HG03175 (cell line): Measurements from ENCODE around the gene ANKRD6.
A peak's percentile ranks its signal among the peaks of the same experiment; 100 is the strongest.

Source experiments
- ATAC-seq: cut with Tn5 transposase; IDR thresholded peaks from one replicate; pipeline ENCODE4 v1.9.1; 2021; ENCODE audit warnings: mild to moderate bottlenecking, moderate library complexity; ENCODE audit not compliant: unreplicated experiment

ANKRD6 gene

DNA sequence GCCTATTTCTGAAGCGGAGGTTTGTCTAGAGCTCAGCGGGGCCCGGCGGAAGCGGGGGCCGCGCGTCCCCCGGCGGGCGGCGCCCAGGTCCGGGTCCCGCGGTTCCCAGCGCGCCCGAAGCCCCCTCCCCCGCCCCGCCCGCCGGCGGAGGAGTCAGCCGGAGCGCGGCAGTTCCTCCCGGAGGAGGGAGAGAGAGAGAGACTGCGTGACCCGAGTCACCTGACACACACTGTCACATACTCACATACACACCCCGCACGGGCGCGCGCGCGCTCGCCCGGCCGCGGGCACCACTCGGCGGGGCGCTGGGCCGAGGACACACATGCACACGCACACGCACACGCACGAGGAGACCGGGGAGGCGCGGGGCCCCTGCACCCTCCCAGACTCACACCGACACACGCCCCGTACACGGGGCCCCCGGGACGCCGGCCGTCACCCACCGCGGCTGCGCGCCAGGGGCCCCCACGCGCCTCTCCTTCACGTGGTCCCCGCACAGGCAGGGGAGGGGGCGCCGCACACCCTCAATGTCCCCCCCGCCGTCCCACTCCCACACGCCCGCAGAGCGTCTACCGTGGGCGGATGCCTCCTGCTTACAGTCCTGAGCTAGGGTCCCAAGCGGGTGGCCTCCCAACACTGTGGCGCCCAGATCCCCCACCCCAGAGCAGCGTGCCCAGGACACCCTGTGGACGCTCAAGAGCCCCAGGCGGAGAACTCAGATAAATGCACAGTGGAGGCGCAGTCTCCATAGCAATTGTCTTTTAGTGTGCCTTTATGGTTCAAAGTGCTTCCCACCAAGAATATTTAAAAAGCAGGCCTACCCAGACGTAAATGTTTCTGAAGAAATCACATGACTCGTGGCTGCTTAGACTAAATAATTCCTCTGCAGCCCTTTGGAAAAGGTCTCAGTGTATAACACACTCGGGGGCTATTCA lies 20.6 kb upstream of the ANKRD6 start, which contains the start of gene RRAGD:
Gene RRAGD (minus strand): TSS at position 203 of the 935 bp plus-strand sequence. CDS start 280 bp downstream, outside the sequence.
- peak; percentile 74 for ATAC-seq

DNA sequence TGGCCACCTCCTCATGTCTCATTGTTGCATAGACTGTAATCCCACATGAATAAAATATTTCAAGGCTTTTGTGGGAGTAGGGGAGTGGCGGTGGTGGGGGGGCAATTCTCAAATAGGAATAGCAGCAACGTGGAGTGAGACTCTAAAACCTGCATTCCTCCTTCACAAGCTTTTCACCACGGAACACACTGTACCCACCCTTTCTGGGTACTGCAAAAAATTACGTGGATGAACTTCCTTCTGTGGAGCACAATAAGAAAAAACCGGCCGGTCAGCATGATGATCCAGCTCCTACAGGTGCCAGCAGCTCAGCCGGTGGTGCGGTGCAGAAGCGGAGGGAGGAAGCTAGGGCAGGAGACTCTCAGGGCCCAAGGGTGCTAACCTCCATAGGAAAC lies 19.9 kb upstream of the ANKRD6 start:
- no peak for ATAC-seq

DNA sequence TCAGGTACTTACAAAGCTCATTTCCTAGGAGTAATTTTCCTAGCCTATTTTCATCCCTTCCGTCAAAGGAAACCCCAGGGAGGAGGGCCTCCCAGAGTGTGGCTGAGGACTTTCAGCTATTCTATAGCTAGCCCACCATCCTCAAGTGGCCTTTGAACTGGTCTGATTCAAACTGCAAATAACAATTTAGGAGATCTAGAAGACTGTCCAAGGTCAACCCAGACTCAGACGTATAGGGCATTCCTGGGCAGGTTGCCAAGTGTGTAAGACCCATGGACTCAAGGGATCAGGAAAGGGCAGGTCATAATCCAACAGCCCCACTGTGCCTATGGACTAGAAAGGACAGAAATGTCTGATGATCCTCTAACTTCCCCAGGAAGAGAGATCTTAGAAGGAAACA lies 18.7 kb upstream of the ANKRD6 start:
- no peak for ATAC-seq

DNA sequence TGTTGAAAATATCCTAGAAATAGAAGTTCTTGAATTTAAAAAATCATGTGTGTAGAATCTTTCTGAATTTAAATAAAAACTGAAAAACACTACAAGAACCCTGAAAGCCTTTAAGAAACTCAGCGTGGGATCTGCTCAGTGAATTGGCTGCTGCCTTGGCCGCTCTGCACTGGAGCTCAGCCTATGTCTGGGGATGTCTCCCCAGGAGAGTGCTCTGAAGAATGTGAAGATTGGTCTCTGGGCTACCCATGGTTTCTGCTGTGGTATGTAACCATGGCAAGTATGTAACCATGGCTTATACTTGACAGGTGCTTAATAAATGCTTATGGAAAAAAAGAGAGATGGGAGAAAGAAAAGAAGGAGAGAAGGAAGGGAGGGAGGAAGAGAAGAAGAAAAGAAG lies 17.8 kb upstream of the ANKRD6 start:
- ATAC-seq = no peak

DNA sequence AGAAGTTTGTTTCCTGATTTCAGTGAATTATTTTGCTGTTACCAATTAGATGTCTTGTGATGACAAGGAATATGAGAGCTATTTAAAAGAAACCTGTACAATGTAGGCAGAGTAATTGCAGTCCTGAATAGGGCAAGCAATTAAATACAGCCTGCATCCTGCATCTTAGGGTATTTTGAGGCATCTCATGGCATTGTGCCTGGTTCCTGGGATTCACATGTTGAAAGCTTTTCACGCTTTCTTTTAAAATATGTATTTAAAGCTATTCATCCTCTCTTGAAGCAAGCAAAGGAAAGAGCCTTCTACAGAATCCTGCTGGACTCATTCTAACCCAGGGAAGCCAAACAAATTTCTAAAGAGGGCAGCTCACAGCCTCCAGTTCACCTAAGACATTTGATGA lies 16.2 kb upstream of the ANKRD6 start:
- no peak for ATAC-seq

DNA sequence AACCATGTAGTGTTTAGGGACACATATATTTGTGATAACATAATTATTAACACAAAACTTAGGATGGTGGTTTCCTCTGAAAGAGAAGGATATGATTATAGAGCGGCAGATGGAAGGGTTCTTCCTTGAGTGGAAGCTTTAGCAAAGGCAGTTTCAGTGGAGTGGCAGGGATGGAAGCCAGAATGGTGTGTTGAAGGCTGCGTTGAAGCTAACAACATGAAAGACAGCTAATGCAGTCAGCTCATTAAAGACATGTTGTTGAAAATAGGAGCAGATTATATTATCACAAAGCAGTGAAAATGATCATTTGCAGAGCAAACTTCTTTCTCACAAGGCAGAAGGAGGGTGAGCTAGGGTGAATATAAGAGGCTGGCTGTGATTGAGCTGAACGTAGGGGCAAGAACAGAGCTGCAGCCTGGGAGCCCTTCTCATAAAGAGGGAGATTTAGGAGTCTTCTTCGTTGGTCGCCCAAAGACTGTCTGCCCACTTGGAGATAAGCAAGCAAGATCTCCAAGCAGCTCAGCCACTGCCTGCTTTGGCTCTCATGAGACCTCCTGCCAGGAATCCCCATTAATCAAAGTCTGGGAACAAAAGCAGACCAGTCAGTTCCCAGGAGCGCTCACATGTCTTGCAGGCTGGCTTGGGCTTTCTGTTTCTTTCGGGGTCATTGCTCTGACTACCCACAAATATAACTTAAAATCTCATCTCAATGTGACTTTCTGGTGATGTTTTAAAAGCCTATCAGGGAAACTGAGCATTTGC lies 2.6 kb upstream of the ANKRD6 start:
- ATAC-seq = no peak

DNA sequence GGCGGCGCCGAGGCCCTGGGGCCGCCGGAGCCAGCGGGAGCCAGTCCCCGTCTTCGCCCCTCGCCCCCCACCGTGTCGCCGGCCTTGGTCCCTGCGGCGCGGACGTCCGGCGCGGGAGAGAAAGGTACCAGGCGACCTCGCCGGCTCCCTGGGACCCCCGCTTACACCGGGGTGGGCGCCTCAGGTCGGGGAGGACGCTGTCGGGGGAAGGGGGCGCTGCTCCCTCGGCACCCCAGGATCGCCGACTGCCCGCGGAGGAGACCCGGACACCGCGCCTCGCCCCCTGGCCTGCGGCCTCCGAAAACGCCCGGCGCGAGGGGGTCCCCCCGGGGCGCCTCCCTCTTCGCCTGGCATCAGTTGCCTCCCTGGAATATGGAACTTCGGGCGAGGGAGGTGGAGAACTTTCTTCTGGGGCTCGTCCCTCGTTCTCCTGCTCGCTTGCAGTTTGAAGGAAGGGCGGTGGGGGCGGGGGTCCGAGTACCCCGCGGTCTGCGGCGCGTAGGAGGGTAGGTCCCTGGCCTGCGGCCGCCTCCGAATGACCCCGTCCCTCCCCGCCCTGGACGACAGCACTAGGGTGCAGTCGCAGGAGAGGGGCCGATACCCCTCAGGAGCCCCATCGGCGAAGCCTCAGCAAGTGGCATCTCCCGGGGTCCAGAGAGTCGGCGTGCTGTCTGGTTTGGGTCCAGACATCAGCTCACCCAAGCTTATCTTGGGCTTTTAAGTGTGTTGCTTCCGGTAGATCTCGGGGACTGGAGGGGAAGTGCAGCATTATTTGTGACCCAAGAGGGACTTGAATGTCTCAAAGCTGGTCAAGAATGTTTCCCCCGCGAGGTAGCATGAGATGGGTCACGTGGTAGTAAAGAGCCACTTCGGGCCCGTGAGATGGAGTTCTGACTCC lies 549 bp downstream of the ANKRD6 start:
- peak; percentile 40 for ATAC-seq

DNA sequence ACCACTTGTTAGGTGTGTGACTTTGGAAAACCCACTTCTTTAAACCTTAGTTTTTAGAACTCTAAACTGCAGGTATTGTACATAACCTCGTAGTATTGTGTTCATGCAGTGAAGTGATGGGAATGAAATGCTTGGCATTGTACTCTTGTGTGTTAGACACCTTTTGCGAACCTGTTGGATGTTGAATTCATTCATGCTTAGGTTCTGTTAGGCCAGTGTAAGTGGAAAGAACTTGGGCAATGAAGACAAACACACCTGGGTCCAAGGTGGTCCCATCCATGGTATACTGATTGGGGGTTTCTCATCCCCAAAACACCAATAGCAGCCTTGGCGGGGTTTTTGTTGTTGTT lies 1.2 kb downstream of the ANKRD6 start:
- ATAC-seq = no peak

DNA sequence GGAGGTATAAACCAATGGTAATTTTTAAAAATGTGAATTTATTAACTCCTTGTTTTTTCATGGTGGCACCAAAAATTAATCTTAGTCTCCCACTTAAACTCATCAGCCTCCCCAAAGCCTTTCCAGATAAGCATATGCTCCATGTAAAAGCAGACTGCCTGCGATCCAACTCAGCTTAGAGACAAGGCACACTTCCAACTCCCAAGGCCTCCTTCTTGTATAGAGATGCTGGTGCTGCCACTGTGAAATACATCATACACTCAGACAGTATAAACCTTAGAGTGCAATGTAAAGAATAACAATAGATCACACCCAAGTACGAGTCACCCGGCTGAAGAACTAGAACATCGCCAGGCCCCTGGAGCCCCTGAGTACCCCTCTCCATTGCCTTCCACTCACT lies 2.0 kb downstream of the ANKRD6 start:
- no peak for ATAC-seq

DNA sequence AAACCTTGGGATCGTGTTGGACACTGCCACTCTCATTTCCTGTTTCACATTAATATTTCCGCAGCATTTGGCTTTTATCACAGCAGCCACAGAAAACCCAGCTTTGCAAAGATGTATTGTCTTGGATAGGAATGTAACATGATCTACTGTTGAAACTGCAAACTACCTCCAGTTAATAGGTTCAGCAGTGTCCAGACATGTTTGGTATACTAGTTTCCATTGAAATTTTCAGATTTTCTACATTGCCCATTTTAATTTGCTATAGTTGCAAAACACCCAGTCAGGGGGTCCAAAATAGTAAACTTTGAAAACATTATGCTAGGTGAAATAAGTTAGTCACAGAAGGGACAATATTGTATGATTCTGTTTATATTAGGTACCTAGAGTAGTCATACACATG lies 3.3 kb downstream of the ANKRD6 start:
- ATAC-seq = no peak

DNA sequence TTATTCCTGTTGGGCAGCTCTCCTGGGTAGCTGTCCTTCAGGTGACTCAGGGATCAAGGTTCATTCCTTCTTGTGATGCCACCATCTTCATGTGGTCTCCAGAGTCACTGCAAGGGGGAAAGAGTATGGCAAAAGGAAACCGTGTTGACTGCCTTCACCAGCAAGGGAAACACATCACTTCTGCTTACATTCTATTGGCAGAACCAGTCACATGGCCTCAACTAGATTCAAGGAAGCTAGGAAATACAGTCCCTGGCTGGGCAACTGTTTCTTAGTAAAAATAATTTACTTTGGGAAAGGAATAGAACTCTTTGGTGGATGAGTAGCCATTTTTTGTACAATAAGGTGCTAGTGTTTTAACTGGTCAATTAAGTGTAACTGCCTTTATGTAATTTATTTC lies 5.3 kb downstream of the ANKRD6 start:
- ATAC-seq = no peak

DNA sequence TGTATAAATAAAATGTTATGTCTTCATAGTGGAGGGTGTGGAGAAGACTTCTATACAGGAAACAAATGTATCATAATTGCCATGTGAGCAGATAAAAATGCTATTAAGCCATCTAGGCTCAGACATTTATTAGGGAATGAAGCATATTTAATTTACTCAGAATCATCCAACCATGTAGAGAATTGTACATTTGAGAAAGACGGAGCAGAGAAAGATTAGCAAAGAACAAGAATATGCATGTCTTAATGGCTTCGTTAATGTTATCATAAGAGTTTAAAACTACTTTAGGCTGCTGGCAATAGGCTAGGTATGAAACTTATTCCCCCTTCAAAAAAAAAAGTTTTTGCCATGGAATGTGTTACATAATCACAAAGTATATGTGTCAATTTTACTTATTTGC lies 6.1 kb downstream of the ANKRD6 start:
- ATAC-seq = no peak

DNA sequence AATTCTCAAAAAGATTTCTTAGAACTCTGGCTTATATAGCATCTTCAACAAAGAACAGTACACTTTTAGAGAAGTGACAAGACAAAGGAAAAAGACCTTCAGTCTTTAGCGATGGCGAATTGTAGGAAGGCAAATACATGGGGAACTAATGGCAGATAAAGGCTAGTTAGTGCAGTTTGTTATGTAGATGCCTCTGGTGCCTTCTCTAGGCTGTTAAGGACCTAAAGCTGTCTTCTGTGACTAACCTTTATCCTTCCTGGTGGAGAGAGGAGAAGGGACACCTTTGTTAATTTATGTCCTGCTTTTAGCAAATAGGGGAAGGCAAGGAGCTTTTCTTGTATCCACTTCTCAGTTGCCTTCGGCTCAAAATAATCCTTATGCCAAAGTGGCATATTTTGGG lies 7.2 kb downstream of the ANKRD6 start:
- ATAC-seq = no peak

DNA sequence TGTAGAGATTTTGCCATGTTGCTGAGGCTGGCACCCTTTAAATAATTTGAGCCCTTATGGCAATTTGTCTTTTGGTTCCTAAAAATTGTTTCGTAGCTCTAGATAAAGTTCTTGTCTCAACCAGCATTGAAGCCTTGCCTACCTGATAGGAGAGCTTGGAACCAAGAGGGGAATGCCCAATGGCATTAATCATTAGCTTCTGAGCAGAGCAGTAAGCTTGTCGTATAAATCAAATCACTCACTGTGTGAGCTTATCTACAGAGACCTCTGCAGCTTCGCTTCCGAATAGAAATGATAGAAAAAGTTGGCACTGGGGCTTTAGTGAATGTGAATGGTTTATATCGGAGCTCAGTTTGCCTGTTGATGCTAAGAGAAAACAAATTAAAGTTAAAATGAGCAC lies 10.7 kb downstream of the ANKRD6 start:
- no peak for ATAC-seq

DNA sequence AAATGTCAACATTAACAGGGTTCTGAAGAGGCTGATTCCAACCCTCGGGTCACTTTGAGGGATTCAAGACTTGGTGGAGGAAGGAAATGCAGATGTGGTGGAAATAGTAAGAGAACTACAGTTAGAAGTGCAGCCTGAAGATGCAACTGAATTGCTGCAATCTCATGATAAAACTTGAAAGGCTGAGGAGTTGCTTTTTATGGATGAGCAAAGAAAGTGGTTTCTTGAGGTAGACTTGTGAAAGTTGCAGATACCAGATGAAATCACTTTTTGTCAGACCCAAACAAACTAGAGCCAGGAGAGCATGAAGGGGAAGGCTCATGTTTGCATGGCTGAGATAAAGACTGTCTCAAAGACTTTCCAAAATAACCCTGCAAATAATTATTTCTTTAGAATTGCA lies 16.2 kb downstream of the ANKRD6 start:
- no peak for ATAC-seq

DNA sequence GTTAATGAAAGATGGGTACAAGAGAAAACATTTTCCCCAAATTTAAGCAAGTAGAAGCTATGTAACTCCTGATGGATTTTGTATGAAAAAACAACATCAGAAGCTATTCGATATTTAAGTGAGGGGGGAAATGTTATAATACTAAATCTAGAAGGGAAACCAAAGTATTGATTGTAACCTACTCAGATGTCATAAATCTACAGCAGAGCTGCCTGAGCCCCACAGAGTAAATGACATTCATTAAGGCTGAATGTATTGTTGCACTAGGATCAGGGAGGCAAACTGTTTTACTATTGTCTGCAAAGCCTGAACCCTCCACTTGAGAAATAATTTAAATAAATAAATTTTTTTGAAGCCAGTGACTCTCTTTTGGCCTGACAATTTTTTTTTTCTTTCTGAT lies 19.3 kb downstream of the ANKRD6 start:
- no peak for ATAC-seq

DNA sequence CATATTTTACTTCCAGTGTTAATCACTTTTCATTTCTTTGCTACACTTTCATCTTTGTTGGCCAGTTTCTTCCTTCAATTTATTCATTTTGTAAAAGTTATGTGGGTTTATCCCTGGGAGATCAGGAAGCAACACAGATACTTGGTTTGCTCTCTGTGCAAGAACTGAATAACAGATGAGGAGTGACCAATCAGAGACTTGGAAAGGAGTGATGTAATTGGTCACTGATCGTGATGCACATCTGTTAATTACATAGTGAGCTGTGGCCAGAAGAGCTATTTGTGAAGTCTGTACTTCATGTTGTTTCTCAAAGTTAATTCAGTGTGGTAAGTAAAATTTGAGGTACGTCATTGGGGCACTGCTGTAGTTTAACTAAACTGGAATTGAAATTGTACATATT lies 21.3 kb downstream of the ANKRD6 start:
- ATAC-seq = no peak

DNA sequence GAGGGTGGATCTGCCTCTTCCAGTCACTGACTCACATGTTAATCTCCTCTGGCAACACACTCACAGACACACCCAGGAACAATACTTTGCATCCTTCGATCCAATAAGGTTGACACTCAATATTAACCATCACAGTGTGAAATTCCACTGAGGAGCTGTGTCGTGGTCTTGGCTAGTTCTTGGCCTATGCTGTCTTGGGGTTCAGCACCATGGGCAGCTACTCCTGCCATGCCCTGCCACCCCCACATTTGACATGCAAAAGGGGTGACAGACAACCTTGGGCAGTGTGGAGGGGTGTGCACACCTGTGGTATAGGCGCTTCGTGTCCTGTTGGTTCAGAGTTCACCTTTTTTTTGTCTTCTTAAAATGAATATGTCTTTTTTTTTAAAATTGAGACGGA lies 25.8 kb downstream of the ANKRD6 start:
- no peak for ATAC-seq

DNA sequence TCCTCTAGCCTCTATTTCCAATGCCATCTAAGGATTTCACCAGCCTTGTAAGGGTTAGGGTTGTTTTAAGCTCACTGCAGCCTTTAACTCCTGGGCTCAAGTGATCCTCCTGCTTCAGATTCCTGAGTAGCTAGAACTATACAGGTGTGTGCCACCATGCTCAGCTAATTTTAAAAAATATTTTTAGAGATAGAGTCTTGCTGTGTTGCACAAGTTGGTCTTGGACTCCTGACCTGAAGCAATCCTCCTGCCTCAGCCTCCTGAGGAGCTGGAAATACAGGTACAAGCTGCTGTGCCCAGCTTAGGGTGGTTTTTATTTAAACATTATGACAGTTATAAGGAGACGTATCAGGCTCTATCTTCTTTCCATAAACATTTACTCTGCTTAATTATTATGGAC lies 26.5 kb downstream of the ANKRD6 start:
- no peak for ATAC-seq

DNA sequence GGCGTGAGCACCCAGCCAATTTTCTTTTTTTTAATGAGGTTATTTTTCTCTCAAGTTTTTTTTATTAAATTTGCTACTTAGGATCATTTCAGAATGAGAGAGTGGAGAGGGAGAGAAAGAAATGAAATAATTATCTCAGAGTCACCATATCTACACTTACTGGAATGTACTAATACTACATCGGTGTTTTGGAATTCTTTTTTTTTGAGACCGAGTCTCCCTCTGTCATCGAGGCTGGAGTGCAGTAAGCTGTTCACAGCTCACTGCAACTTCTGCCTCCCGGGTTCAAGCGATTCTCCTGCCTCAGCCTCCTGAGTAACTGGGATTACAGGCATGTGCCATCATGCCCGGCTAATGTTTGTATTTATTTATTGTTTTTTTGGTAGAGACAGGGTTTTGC lies 27.8 kb downstream of the ANKRD6 start:
- ATAC-seq = no peak

DNA sequence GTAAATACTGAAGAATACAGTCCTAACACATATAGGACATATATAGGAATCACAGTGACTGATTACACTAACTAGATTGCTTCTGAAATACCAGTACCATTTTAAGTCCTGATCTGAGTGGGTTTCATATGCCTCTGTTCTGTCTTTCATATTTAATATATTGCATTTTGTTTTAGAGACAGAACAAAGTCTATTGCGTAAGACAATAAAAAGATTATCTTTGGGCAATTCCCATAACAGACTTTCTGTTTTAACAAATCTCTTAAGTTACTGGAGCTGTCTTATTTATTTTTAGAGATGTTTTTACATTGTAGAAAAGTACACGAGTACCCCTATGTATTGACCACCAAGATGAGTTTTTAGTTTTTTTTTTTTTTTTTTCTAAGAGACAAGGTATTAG lies 29.6 kb downstream of the ANKRD6 start:
- no peak for ATAC-seq
